Adrenal gland (tissue), 12 donors: ENCODE data around the gene MAPKBP1. TPM values are rescaled to one million over a fixed set of nuclear protein-coding genes. Genes with fewer than 3 reads are reported as not detected.

Experiments used
- DNase-seq, 7 donors: peaks; one replicate each; pipeline ENCODE4 v3.0.0-alpha.2; 2019 to 2020
- H3K27ac ChIP-seq, 5 donors: fragments of 200-600 bp; sonication (generic) in 4 of 5; 1 replicate in 3 of 5; 2 replicates in 2 of 5; pipeline versions ENCODE4 v1.5.1 to v1.8.0; 2016 to 2020; ENCODE audit warnings: mild to moderate bottlenecking in 1 of 5
- H3K27me3 ChIP-seq: fragments of 200-600 bp; 2 replicates; pipeline ENCODE4 v1.8.0; 2021
- H3K36me3 ChIP-seq, 2 donors: fragments of 200-600 bp; replicated peaks in 1 of 2; 1 replicate in 1 of 2; 2 replicates in 1 of 2; pipeline versions ENCODE4 v1.5.1 to v1.8.0; 2018 to 2022
- H3K4me1 ChIP-seq, 2 donors: fragments of 200-600 bp; replicated peaks in 1 of 2; 1 replicate in 1 of 2; 2 replicates in 1 of 2; pipeline versions ENCODE4 v1.5.1 to v1.8.0; 2018 to 2021
- H3K4me3 ChIP-seq, 4 donors: fragments of 200-600 bp; sonication (generic) in 3 of 4; one replicate each; pipeline ENCODE4 v1.5.1; 2016 to 2018
- H3K9me3 ChIP-seq, 3 donors: fragments of 200-600 bp; sonication (generic) in 1 of 3; replicated peaks in 1 of 3; 1 replicate in 2 of 3; 2 replicates in 1 of 3; pipeline versions ENCODE4 v1.5.1 to v1.8.0; 2016 to 2021
- POLR2A ChIP-seq, 2 donors: fragments of 450-650 bp; IDR thresholded peaks; one replicate each; pipeline ENCODE4 v1.6.1; 2017; ENCODE audit warnings: antibody characterized with exemption in 2 of 2, mild to moderate bottlenecking in 2 of 2, moderate library complexity in 1 of 2
- WGBS, 4 donors: extraction: QIAGEN DNeasy Blood & Tissue Kit in 2 of 4; methylation state at CpG; one replicate each; pipeline versions ENCODE4 v1.1.5 to v1.1.7; 2013 to 2017; 5-methylcytosine and 5-hydroxymethylcytosine counted together
- intact Hi-C, 2 donors: fragments of 100-400 bp; cut with DNase I; formaldehyde crosslinking; loops; one replicate each; pipeline versions ENCODE4 v1.14.1 to v1.15.0; 2022 to 2023
- polyA plus RNA-seq, 3 donors: library from polyadenylated mRNA; stranded (reverse); fragments of 200-250 nt in 2 of 3; fragments of 350-450 nt in 1 of 3; fragmentation: Illumina TruSeq in 1 of 3; extraction: RNeasy Lipid Tissue Mini Kit (QIAGEN cat#74804) in 1 of 3; gene quantifications; one replicate each; pipeline ENCODE4 v1.2.3, GENCODE V29; 2013 to 2014
- total RNA-seq, 9 donors: library from RNA; depleted of rRNA in 4 of 9; stranded (reverse); fragments of >200 nt in 4 of 9; fragments of 120-200 nt in 1 of 9; fragmentation: NEBNext Ultra II Directional in 1 of 9; extraction: Animal tissue kit (Norgen Biotek cat#: 25700) in 1 of 9; gene quantifications; one replicate each; pipeline versions ENCODE4 v1.1.0 to v1.2.4, GENCODE V29; 2013 to 2023
- TF ChIP-seq, protein P1 (sequence below), 6 experiments: fragments of 450-650 bp in 4 of 6; fragments of 200-600 bp in 2 of 6; sonication (generic) in 1 of 6; IDR thresholded peaks; 1 replicate in 5 of 6; 2 replicates in 1 of 6; pipeline versions ENCODE4 v1.5.1 to v1.8.0; 2016 to 2021; ENCODE audit warnings: antibody characterized with exemption in 6 of 6, mild to moderate bottlenecking in 2 of 6, moderate library complexity in 1 of 6
- donor health status: healthy with polysubstance abuse.
- donor health status: Bipolar disorder and iron deficiency.
- donor health status: DM: yes; HTN: yes; CAD: no.
- donor health status: DM: no; HTN: no; CAD: no.
- donor health status: DM: no; HTN: no; CAD: no.
- donor health status: DM: yes; HTN: yes; CAD: no.

Gene MAPKBP1
- total and polyA plus RNA-seq, 12 donors: 10.1 to 60.7 (median 22.8) TPM

DNA sequence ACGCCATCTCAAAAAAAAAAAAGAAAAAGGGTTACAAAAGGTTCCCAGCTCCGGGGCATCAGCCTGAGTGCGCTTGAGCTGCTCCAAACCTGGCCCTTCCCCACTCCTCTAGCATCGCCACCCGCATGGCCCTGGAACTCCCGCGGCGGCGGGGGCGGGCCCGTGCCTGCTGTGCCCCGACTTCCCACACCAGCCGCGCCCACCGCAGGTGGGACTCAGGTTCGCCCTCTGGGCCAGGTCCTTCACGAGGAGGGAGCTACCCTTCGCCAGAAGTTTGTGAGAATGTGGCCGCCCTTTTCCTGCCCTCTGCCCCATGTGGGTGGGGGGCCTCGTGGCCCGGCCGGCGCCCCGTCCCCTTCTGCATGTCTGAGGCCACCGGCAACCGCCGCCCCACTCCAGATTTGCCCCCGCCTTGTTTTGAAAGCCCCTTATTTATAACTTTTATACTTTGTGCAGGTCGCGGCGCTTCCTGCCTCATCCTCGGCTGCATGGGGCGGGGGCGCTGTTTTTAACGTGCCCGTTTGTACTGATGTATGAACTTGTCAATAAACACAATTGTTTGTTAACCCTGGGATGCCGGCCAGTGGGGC lies 53.1 kb downstream of the MAPKBP1 start:
- peaks cover 0 to 29% of the 10 kb centered on the region in 2 donors for H3K36me3 ChIP-seq
- intact Hi-C loops: no loop called here

DNA sequence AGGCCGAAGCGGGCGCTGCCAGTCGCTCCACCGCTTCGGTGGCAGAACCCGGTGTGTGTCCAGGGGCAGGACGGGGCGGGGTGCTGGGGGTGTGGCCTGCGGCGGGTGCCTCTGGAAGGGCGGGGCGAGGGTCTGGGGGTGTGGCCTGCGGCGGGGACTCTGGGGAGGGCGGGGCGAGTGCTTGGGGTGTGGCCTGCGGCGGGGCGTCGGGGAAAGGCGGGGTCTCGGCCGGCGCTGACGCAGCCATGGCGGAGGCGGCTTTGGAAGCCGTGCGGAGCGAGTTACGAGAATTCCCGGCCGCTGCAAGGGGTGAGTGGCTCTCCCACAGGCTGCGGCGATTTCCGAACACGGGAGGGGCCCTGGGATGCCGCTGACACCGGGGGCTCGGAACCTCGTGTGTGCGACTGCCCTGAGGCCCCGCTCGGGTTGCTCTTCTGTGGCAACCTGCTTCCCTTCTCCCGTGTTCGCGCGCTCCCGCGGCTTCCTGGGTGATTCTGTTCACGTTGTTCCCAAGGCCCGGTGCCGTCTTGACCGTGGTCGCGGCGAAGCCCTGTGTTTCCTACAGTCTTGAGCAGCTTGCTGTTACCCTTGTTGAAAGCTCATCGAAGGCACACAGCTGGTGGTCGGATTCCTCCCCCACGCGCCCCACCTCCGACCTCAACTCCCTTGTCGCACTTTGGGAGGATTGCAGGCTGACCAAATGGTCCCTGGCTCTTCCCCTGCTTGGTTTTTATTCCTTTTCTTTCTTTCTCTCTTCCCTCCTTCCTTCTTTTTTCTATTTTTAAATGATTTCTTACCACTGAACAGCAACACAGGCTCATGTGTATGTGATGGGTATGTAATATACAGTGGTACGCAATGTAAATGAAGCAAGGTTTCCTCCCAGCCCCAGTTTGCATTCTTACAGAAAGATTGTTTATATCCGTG lies 53.9 kb downstream of the MAPKBP1 start, which contains the start of gene JMJD7:
Gene JMJD7, plus strand, starts transcription at position 213 of the 927 bp plus-strand sequence. Its CDS starts 33 bp downstream, at position 246.
- H3K4me1 ChIP-seq: peaks cover 7 to 13% of the 10 kb centered on the region in 2 donors
- intact Hi-C loops: no loop called here
- H3K27ac ChIP-seq: peak within 1 kb of the TSS in 4 of 5 donors; percentile 80 to 93 (median 85)
- TF ChIP-seq, protein P1, sequence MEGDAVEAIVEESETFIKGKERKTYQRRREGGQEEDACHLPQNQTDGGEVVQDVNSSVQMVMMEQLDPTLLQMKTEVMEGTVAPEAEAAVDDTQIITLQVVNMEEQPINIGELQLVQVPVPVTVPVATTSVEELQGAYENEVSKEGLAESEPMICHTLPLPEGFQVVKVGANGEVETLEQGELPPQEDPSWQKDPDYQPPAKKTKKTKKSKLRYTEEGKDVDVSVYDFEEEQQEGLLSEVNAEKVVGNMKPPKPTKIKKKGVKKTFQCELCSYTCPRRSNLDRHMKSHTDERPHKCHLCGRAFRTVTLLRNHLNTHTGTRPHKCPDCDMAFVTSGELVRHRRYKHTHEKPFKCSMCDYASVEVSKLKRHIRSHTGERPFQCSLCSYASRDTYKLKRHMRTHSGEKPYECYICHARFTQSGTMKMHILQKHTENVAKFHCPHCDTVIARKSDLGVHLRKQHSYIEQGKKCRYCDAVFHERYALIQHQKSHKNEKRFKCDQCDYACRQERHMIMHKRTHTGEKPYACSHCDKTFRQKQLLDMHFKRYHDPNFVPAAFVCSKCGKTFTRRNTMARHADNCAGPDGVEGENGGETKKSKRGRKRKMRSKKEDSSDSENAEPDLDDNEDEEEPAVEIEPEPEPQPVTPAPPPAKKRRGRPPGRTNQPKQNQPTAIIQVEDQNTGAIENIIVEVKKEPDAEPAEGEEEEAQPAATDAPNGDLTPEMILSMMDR (IDR thresholded peaks at IDR 0.05): peak in 1 of 6 experiments; percentile 10
- TF ChIP-seq POLR2A (IDR thresholded peaks at IDR 0.05): peak; percentile 40 to 88
- H3K27me3 ChIP-seq: no peaks in the 10 kb centered on the region
- no peaks in the 10 kb centered on the region for H3K9me3 ChIP-seq
- DNase-seq: peak; percentile 95 to 98 (median 96)
- H3K36me3 ChIP-seq: peaks cover 0 to 21% of the 10 kb centered on the region in 2 donors
- WGBS, 4 donors: 0 to 2% (median 1%) methylated on average over 17 to 66 of the region's 66 CpGs
- H3K4me3 ChIP-seq: peak within 1 kb of the TSS; percentile 30 to 83 (median 59)

More for the DNA sequence above, 53.1 kb downstream of the MAPKBP1 start:
- H3K9me3 ChIP-seq: no peaks in the 10 kb centered on the region
- no peak overlapping the region for H3K27ac ChIP-seq
- peak in 4 of 7 donors; percentile 23 to 46 (median 40) for DNase-seq
- no peaks in the 10 kb centered on the region for H3K27me3 ChIP-seq
- WGBS, 4 donors: 3 to 5% (median 4%) methylated on average over 26 to 37 of the region's 37 CpGs
- H3K4me3 ChIP-seq: peak overlapping the region in 2 of 4 donors; percentile 75 to 83
- H3K4me1 ChIP-seq: peaks cover 7 to 13% of the 10 kb centered on the region in 2 donors
- TF ChIP-seq, protein P1 (IDR thresholded peaks at IDR 0.05): no peak
- no peak for TF ChIP-seq POLR2A (IDR thresholded peaks at IDR 0.05)

DNA sequence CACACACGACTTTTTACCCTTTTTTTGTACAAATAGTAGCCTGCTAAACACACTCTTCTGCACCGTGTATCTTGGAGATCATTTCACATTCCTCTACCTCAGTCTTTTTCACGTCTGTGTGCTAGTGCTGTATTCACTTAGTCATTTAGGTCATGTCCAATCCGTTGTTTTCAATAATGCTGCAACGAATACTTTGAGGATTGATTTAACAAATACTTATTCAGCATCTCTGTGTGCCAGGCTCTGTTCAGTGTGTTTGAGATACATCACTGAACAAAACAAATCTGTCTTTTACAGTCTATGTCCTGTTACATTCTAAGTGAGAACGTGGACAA lies 54.5 kb downstream of the MAPKBP1 start:
- Histone ChIP-seq H3K36me3 (peaks cover 0 to 15% of the 10 kb centered on the region in 2 donors), H3K4me1 (peaks cover 7 to 13% of the 10 kb centered on the region in 2 donors), H3K27ac (peak overlapping the region in 2 of 5 donors; percentile 12 to 84), H3K27me3 (no peaks in the 10 kb centered on the region), H3K9me3 (no peaks in the 10 kb centered on the region), H3K4me3 (peak overlapping the region in 2 of 4 donors; percentile 75 to 83)
- peak in 1 of 2 donors; percentile 7 for TF ChIP-seq POLR2A (IDR thresholded peaks at IDR 0.05)
- TF ChIP-seq, protein P1 (IDR thresholded peaks at IDR 0.05): no peak
- no peak for DNase-seq
- intact Hi-C loops: no loop called here
- 14 to 19% (median 16%) methylated on average over 6 of the region's 6 CpGs for WGBS, 4 donors
